Measurements from ENCODE around the gene STXBP1.

STXBP1 gene

DNA sequence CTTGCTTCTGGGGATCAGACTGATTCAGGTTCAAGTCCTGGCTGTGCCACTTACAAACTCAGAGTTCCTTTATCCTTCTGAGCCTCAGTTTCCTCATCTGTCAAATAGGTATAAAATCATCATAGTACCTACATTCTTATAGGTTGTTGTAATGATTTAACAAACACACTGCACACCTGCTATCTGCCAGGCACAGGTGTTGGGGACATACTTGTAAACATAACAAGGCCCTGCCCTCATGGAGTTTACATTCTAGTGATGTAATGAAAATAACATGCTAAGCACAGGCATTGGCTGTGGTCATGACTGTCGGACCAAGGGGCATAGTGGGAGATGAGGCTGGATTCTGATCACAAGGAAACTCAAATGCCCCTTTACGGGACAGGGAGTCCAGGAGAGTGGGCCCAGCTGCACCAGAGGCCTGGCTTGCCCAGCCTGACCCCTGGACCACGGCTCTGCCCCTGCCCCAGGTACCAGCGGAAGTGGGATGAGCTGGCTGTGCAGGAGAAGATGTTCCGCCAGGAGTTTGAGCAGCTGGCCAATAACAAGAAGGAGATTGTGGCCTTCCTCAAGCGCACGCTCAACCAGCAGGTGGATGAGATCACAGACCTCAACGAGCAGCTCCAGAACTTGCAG is 97.0 kb downstream of the STXBP1 start:
- Histone ChIP-seq H3K36me3 (ENCODE audit: control insufficient read depth, low read length) (no peaks in the 10 kb centered on the region), H3K4me1 (ENCODE audit: control insufficient read depth, low read length) (peaks cover 5% of the 10 kb centered on the region; the same call in 1 of the 2 replicates), H3K27me3 (ENCODE audit: control insufficient read depth, low read length) (no peaks in the 10 kb centered on the region), H3K79me2 (ENCODE audit: control insufficient read depth, low read length) (no peaks in the 10 kb centered on the region), H4K20me1 (ENCODE audit: control insufficient read depth, insufficient read depth, low read depth, low read length) (no peaks in the 10 kb centered on the region), H3K4me2 (ENCODE audit: low read length) (no peak overlapping the region), H3K4me3 (ENCODE audit: low read length) (no peak overlapping the region), H3K27ac (ENCODE audit: low read depth, low read length) (no peak overlapping the region), H3F3A (ENCODE audit: control insufficient read depth, insufficient read depth) (no peaks in the 10 kb centered on the region), H3K9me3 (ENCODE audit: control insufficient read depth, insufficient read depth, low read length) (no peaks in the 10 kb centered on the region), H3K9me2 (replicated peaks; ENCODE audit: control insufficient read depth, low read length) (no peaks in the 10 kb centered on the region)
- TF ChIP-seq EZH2phosphoT487 (IDR thresholded peaks at IDR 0.05; ENCODE audit: borderline replicate concordance, low read length), result no peak
- TF ChIP-seq, protein P1, sequence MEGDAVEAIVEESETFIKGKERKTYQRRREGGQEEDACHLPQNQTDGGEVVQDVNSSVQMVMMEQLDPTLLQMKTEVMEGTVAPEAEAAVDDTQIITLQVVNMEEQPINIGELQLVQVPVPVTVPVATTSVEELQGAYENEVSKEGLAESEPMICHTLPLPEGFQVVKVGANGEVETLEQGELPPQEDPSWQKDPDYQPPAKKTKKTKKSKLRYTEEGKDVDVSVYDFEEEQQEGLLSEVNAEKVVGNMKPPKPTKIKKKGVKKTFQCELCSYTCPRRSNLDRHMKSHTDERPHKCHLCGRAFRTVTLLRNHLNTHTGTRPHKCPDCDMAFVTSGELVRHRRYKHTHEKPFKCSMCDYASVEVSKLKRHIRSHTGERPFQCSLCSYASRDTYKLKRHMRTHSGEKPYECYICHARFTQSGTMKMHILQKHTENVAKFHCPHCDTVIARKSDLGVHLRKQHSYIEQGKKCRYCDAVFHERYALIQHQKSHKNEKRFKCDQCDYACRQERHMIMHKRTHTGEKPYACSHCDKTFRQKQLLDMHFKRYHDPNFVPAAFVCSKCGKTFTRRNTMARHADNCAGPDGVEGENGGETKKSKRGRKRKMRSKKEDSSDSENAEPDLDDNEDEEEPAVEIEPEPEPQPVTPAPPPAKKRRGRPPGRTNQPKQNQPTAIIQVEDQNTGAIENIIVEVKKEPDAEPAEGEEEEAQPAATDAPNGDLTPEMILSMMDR (IDR thresholded peaks at IDR 0.05; ENCODE audit: low read depth, low read length, poor library complexity, severe bottlenecking), result no peak

DNA sequence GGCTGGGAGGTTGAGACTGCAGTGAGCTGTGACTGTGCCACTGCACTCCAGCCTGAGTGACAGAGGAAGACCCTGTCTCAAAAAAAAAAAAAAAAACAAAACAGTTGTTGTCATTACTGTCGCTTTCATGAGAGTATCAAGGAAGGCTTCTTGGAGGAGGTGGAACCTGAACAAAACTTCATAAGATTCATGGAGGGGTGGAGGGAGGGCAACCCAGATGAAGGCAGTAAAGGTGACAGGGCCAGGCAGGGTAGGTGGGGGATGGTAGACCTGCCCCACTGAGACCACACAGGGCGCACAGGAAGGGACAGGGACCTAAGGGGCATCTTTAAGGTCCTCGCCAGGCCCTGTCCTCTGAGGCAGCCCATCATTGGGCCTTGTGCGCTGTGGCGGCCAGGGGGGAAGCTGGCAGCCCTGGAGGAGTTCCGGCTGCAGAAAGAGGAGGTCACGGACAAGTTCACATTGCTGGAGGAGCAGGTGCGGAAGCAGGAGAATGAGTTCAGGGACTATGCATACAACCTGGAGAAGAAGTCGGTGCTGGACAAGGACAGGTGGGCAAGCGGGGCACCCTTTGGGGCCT is 98.2 kb downstream of the STXBP1 start:
- H3K36me3 ChIP-seq (ENCODE audit: control insufficient read depth, low read length), result no peaks in the 10 kb centered on the region
- no peaks in the 10 kb centered on the region for H3K79me2 ChIP-seq (ENCODE audit: control insufficient read depth, low read length)
- H3K9me3 ChIP-seq (ENCODE audit: control insufficient read depth, insufficient read depth, low read length), result no peaks in the 10 kb centered on the region
- no peaks in the 10 kb centered on the region for H3K9me2 ChIP-seq (replicated peaks; ENCODE audit: control insufficient read depth, low read length)
- H4K20me1 ChIP-seq (ENCODE audit: control insufficient read depth, insufficient read depth, low read depth, low read length), result no peaks in the 10 kb centered on the region
- H3K4me1 ChIP-seq (ENCODE audit: control insufficient read depth, low read length), result peaks cover 5% of the 10 kb centered on the region; the same call in 1 of the 2 replicates
- TF ChIP-seq EZH2phosphoT487 (IDR thresholded peaks at IDR 0.05; ENCODE audit: borderline replicate concordance, low read length), result no peak
- TF ChIP-seq, protein P1 (IDR thresholded peaks at IDR 0.05; ENCODE audit: low read depth, low read length, poor library complexity, severe bottlenecking), result no peak
- no peaks in the 10 kb centered on the region for H3F3A ChIP-seq (ENCODE audit: control insufficient read depth, insufficient read depth)
- H3K4me2 ChIP-seq (ENCODE audit: low read length), result no peak overlapping the region
- no peak overlapping the region for H3K4me3 ChIP-seq (ENCODE audit: low read length)
- no peaks in the 10 kb centered on the region for H3K27me3 ChIP-seq (ENCODE audit: control insufficient read depth, low read length)
- H3K27ac ChIP-seq (ENCODE audit: low read depth, low read length), result no peak overlapping the region

DNA sequence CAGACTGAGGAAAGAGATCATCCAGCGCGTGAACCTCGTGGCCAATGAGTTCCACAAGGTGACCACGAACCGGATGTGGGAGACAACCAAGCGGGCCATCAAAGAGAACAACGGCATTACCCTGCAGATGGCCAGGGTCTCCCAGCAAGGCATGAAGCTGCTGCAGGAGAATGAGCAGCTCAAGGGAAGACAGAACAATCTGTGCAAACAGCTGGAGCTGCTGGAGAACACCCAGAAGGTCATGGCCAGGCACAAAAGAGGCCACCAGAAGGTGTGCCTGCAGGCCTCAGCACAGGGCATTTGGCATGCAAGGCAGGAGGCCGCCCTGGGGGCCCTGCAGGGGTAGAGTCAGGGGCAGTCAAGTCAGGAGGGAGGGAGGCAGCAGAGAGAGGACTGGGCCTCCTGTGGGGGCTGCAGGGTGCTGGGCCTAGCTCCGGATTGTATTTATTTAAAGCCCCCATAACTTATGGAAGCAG is 99.2 kb downstream of the STXBP1 start:
- no peaks in the 10 kb centered on the region for H3K9me2 ChIP-seq (replicated peaks; ENCODE audit: control insufficient read depth, low read length)
- TF ChIP-seq, protein P1 (IDR thresholded peaks at IDR 0.05; ENCODE audit: low read depth, low read length, poor library complexity, severe bottlenecking), result no peak
- no peak for TF ChIP-seq EZH2phosphoT487 (IDR thresholded peaks at IDR 0.05; ENCODE audit: borderline replicate concordance, low read length)
- no peaks in the 10 kb centered on the region for H3K27me3 ChIP-seq (ENCODE audit: control insufficient read depth, low read length)
- peaks cover 9% of the 10 kb centered on the region for H3K4me1 ChIP-seq (ENCODE audit: control insufficient read depth, low read length)
- H3K79me2 ChIP-seq (ENCODE audit: control insufficient read depth, low read length), result no peaks in the 10 kb centered on the region
- no peaks in the 10 kb centered on the region for H3K9me3 ChIP-seq (ENCODE audit: control insufficient read depth, insufficient read depth, low read length)
- H3K4me2 ChIP-seq (ENCODE audit: low read length), result no peak overlapping the region
- H3K27ac ChIP-seq (ENCODE audit: low read depth, low read length), result no peak overlapping the region
- no peaks in the 10 kb centered on the region for H3F3A ChIP-seq (ENCODE audit: control insufficient read depth, insufficient read depth)
- no peak overlapping the region for H3K4me3 ChIP-seq (ENCODE audit: low read length)
- H3K36me3 ChIP-seq (ENCODE audit: control insufficient read depth, low read length), result no peaks in the 10 kb centered on the region
- no peaks in the 10 kb centered on the region for H4K20me1 ChIP-seq (ENCODE audit: control insufficient read depth, insufficient read depth, low read depth, low read length)
